Measurements from ENCODE around the gene CSKMT.

DNA sequence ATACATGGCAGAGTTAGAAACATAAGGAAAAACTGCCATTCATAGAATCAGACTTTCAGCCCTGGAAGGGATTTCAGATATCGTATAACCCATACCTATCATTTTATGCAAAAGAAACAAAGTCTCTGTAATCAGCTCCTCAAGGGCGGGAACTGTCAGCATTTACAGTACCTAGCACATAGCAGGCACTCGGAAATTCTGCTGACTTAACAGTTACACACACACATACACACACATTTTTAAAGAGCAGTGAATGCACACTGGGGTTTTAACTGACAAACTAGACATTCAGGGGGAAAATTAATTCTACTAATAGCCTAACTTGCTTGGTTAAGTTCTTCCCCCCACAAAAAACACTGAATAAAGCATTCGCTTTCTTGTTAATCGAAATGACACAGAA, 51.1 kb downstream of the CSKMT start:
- TF ChIP-seq, protein P1, sequence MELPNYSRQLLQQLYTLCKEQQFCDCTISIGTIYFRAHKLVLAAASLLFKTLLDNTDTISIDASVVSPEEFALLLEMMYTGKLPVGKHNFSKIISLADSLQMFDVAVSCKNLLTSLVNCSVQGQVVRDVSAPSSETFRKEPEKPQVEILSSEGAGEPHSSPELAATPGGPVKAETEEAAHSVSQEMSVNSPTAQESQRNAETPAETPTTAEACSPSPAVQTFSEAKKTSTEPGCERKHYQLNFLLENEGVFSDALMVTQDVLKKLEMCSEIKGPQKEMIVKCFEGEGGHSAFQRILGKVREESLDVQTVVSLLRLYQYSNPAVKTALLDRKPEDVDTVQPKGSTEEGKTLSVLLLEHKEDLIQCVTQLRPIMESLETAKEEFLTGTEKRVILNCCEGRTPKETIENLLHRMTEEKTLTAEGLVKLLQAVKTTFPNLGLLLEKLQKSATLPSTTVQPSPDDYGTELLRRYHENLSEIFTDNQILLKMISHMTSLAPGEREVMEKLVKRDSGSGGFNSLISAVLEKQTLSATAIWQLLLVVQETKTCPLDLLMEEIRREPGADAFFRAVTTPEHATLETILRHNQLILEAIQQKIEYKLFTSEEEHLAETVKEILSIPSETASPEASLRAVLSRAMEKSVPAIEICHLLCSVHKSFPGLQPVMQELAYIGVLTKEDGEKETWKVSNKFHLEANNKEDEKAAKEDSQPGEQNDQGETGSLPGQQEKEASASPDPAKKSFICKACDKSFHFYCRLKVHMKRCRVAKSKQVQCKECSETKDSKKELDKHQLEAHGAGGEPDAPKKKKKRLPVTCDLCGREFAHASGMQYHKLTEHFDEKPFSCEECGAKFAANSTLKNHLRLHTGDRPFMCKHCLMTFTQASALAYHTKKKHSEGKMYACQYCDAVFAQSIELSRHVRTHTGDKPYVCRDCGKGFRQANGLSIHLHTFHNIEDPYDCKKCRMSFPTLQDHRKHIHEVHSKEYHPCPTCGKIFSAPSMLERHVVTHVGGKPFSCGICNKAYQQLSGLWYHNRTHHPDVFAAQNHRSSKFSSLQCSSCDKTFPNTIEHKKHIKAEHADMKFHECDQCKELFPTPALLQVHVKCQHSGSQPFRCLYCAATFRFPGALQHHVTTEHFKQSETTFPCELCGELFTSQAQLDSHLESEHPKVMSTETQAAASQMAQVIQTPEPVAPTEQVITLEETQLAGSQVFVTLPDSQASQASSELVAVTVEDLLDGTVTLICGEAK (IDR thresholded peaks at IDR 0.05; ENCODE audit: borderline replicate concordance), result no peak
- TF ChIP-seq HDGF (IDR thresholded peaks at IDR 0.05), result no peak
- TF ChIP-seq EP300 (IDR thresholded peaks at IDR 0.05; ENCODE audit: borderline replicate concordance in 1 of 2, control insufficient read depth in 1 of 2, low read depth in 2 of 2, low read length in 2 of 2), result no peak
- TF ChIP-seq RAD21 (IDR thresholded peaks at IDR 0.05; ENCODE audit: insufficient read depth, low read depth, low read length), result no peak
- no peak for TF ChIP-seq NFIC (IDR thresholded peaks at IDR 0.05; ENCODE audit: low read depth, low read length)
- TF ChIP-seq, protein P2, sequence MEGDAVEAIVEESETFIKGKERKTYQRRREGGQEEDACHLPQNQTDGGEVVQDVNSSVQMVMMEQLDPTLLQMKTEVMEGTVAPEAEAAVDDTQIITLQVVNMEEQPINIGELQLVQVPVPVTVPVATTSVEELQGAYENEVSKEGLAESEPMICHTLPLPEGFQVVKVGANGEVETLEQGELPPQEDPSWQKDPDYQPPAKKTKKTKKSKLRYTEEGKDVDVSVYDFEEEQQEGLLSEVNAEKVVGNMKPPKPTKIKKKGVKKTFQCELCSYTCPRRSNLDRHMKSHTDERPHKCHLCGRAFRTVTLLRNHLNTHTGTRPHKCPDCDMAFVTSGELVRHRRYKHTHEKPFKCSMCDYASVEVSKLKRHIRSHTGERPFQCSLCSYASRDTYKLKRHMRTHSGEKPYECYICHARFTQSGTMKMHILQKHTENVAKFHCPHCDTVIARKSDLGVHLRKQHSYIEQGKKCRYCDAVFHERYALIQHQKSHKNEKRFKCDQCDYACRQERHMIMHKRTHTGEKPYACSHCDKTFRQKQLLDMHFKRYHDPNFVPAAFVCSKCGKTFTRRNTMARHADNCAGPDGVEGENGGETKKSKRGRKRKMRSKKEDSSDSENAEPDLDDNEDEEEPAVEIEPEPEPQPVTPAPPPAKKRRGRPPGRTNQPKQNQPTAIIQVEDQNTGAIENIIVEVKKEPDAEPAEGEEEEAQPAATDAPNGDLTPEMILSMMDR (IDR thresholded peaks at IDR 0.05 in 2 of 3, conservative IDR thresholded peaks at IDR 0.05 in 1 of 3; ENCODE audit: control insufficient read depth in 2 of 3, extremely low read depth in 1 of 3, insufficient read depth in 1 of 3, low read depth in 3 of 3, low read length in 3 of 3), result no peak
- TF ChIP-seq YBX1 (IDR thresholded peaks at IDR 0.05), result no peak
